CD4-positive, CD25-positive, alpha-beta regulatory T cell (primary cell): ENCODE measurements around the gene NAV1. TPM values are rescaled to one million over a fixed set of nuclear protein-coding genes. Genes with fewer than 3 reads are reported as not detected.
"Not testable (repeated sequence)": the region's sequence is repeated elsewhere in the genome, so short reads cannot be mapped to it uniquely, and the experiment has no call there.

Source experiments
- ATAC-seq, 2 donors: fragments of 150-1000 bp; cut with Tn5 transposase; one replicate each; pipeline ENCODE4 v1.10.0; 2021; ENCODE audit warnings: low read depth in 2 of 2, moderate number of reproducible peaks in 2 of 2, moderate library complexity in 1 of 2
- DNase-seq, 3 donors: peaks; one replicate each; pipeline versions ENCODE4 v3.0.0 to v3.0.0-alpha.2; 2012 to 2022; ENCODE audit warnings: mixed read lengths in 1 of 3
- H3K27ac ChIP-seq: one replicate; pipeline ENCODE4 v1.7.0; 2013; ENCODE audit warnings: mild to moderate bottlenecking, low read length; ENCODE audit not compliant: insufficient read depth, poor library complexity, severe bottlenecking
- H3K27me3 ChIP-seq: one replicate; pipeline ENCODE4 v1.7.0; 2013; ENCODE audit warnings: low read length; ENCODE audit not compliant: control insufficient read depth, insufficient read depth
- H3K36me3 ChIP-seq: one replicate; pipeline ENCODE4 v1.7.0; 2013; ENCODE audit warnings: mild to moderate bottlenecking, low read length, moderate library complexity; ENCODE audit not compliant: control insufficient read depth, insufficient read depth
- H3K4me1 ChIP-seq: 2 replicates; pipeline ENCODE4 v1.7.0; 2013; ENCODE audit warnings: mild to moderate bottlenecking, low read length; ENCODE audit not compliant: insufficient read depth, control insufficient read depth, poor library complexity, severe bottlenecking
- H3K4me3 ChIP-seq: one replicate; pipeline ENCODE4 v1.7.0; 2013; ENCODE audit warnings: low read depth, mild to moderate bottlenecking, low read length, moderate library complexity
- H3K9me3 ChIP-seq, 2 experiments: 1 replicate in 1 of 2; 2 replicates in 1 of 2; pipeline ENCODE4 v1.7.0; 2013; ENCODE audit warnings: low read length in 2 of 2, mild to moderate bottlenecking in 1 of 2, moderate library complexity in 1 of 2; ENCODE audit not compliant: control insufficient read depth in 2 of 2
- H3K27ac Mint-ChIP-seq, 3 donors: one replicate each; pipeline ENCODE4 v1.8.0; 2020 to 2022; ENCODE audit warnings: mild to moderate bottlenecking in 3 of 3, mixed read lengths in 3 of 3, moderate library complexity in 2 of 3
- H3K27me3 Mint-ChIP-seq: one replicate; pipeline ENCODE4 v1.8.0; 2022; ENCODE audit warnings: mild to moderate bottlenecking, mixed read lengths
- H3K36me3 Mint-ChIP-seq: one replicate; pipeline ENCODE4 v1.8.0; 2020; ENCODE audit warnings: mixed read lengths
- H3K4me1 Mint-ChIP-seq, 4 donors: one replicate each; pipeline ENCODE4 v1.8.0; 2020 to 2022; ENCODE audit warnings: mixed read lengths in 4 of 4, mild to moderate bottlenecking in 1 of 4
- H3K4me3 Mint-ChIP-seq, 4 donors: one replicate each; pipeline ENCODE4 v1.8.0; 2020 to 2022; ENCODE audit warnings: mild to moderate bottlenecking in 4 of 4, mixed read lengths in 4 of 4, moderate library complexity in 3 of 4
- H3K9me3 Mint-ChIP-seq, 7 donors: one replicate each; pipeline ENCODE4 v1.8.0; 2020 to 2022; ENCODE audit warnings: mixed read lengths in 7 of 7, mild to moderate bottlenecking in 3 of 7, moderate library complexity in 2 of 7
- polyA plus RNA-seq, 4 donors: library from polyadenylated mRNA; unstranded; fragments of 300-500 nt; fragmentation: Illumina TruSeq; gene quantifications; one replicate each; pipeline ENCODE4 v1.2.3, GENCODE V29; 2021
- total RNA-seq: library from RNA; stranded (reverse); gene quantifications from one replicate; pipeline ENCODE4 v1.2.3, GENCODE V29; 2022

The NAV1 gene, protein sequence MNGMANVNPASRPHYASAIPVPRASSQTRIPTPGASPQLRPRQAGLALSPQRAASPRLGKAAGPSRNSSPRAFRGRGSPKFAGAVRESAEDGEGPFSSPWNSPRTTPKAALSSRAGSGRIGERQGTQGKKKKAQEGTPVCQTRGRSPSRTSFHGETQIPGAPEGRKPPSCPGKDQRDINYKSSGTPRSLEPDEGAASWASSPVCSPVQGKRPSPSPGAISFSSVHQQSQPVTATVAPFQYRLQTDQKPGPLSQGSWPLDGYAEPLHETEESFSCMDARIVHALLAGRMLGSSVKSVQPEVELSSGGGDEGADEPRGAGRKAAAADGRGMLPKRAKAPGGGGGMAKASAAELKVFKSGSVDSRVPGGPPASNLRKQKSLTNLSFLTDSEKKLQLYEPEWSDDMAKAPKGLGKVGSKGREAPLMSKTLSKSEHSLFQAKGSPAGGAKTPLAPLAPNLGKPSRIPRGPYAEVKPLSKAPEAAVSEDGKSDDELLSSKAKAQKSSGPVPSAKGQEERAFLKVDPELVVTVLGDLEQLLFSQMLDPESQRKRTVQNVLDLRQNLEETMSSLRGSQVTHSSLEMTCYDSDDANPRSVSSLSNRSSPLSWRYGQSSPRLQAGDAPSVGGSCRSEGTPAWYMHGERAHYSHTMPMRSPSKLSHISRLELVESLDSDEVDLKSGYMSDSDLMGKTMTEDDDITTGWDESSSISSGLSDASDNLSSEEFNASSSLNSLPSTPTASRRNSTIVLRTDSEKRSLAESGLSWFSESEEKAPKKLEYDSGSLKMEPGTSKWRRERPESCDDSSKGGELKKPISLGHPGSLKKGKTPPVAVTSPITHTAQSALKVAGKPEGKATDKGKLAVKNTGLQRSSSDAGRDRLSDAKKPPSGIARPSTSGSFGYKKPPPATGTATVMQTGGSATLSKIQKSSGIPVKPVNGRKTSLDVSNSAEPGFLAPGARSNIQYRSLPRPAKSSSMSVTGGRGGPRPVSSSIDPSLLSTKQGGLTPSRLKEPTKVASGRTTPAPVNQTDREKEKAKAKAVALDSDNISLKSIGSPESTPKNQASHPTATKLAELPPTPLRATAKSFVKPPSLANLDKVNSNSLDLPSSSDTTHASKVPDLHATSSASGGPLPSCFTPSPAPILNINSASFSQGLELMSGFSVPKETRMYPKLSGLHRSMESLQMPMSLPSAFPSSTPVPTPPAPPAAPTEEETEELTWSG (N-terminal part only)
- total RNA-seq, result 4.9 TPM
- polyA plus RNA-seq, result 1 to 10 TPM in 2 of 4 donors, under 1 TPM in 2; 0.39 to 1.7 (median 1.3) TPM

DNA sequence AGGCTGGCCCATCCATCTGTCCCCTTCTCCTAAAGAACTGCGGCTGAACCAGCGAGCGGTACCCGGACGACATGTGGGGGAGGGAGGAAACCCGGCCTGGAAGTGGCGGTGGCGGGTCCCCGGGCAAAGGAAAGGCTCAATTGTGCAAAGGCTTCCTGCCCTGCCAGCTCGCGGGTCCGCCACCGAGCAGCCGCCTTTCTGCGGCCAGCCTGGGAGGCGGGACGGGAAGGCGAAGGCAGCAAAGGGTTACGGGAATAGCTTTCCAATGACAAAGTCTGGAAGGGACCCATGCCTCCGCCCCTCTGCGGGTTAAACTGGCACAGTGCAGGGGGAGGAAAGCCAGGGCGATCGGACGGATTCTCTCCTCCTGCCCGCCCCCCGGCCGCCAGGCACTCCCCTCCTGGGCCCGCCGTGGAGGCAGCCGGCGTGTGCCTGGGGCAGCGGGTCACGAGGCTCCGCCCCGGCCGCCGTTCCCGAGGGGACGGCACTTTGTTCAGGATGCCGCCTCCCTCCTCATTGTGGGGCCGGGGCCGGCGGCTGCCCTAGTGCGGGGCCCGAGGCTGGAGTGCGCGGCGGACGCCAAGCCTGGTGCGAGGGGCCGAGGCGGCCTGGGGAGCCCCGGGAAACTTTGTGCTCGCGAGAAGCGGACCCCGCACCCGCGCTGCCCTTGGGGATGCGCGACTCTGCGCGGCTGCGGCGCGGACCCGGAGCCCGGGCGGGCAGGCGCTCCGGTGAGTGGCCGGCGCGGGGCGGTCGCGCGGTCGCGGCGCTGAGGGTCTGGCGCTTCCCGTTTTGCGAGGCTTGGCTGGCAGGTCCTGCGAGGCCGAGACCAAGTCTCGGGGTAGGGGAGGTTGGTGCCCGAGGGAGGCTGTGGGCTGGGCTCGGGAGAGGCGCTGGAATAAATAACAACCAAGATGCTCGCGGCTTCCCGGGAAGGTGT, at the start of gene NAV1:
TSS of gene NAV1 (plus strand) at position 516 of the 940 bp plus-strand sequence. CDS start 83,758 bp downstream, outside the sequence.
- Histone ChIP-seq H3K4me3 (no peak within 1 kb of the TSS), H3K4me1 (peaks cover 21% of the 10 kb centered on the region), H3K27me3 (peaks cover 22% of the 10 kb centered on the region), H3K27ac (no peak within 1 kb of the TSS), H3K36me3 (no peaks in the 10 kb centered on the region), H3K9me3 (no peaks in the 10 kb centered on the region)
- H3K9me3 Mint-ChIP-seq, result peaks cover 0 to 4% (median 0%) of the 10 kb centered on the region in 7 donors
- ATAC-seq (no peak), DNase-seq (no peak)
- peak within 1 kb of the TSS in 2 of 4 donors; percentile 77 to 81 for H3K4me3 Mint-ChIP-seq
- H3K27me3 Mint-ChIP-seq, result peaks cover 81% of the 10 kb centered on the region
- peak within 1 kb of the TSS in 1 of 3 donors; percentile 38 for H3K27ac Mint-ChIP-seq
- H3K36me3 Mint-ChIP-seq, result peaks cover 12% of the 10 kb centered on the region
- H3K4me1 Mint-ChIP-seq, result peaks cover 0 to 22% (median 4%) of the 10 kb centered on the region in 4 donors

DNA sequence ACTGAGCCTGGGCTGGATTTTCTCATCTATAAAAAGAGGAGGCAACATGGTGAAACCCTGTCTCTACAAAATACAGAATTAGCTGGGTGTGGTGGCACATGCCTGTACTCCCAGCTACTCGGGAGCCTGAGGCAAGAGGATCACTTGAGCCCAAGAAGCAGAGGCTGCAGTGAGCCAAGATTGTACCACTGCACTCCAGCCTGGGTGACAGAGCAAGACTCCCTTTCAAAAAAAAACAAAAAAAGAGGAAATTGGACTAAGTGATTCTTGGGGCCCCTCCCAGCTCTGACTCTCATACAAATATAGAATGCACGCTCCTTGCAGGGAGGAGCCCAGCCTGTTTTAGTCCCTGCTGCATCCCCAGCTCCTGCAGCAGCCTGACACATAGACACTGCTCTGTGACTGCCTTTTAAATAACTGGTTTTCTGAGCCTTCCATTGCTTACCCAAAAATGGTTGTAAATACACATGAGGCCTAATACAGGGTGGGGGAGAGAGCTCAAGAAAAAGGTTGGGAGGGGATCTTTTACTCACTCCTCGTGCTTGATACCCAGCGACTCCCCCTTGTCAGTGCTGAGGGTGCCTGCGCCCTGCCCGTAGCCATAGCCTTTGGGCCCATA, 49.2 kb upstream of the NAV1 start:
- ATAC-seq (no peak), DNase-seq (no peak)
- Histone ChIP-seq H3K27me3 (no peaks in the 10 kb centered on the region), H3K36me3 (peaks cover 47% of the 10 kb centered on the region), H3K4me3 (no peak overlapping the region), H3K4me1 (no peaks in the 10 kb centered on the region), H3K27ac (no peak overlapping the region), H3K9me3 (no peaks in the 10 kb centered on the region)
- Mint-ChIP-seq H3K4me1 (peaks cover 0 to 9% (median 0%) of the 10 kb centered on the region in 4 donors), H3K36me3 (peaks cover 40% of the 10 kb centered on the region), H3K27me3 (no peaks in the 10 kb centered on the region), H3K27ac (no peak overlapping the region), H3K4me3 (no peak overlapping the region), H3K9me3 (no peaks in the 10 kb centered on the region)

DNA sequence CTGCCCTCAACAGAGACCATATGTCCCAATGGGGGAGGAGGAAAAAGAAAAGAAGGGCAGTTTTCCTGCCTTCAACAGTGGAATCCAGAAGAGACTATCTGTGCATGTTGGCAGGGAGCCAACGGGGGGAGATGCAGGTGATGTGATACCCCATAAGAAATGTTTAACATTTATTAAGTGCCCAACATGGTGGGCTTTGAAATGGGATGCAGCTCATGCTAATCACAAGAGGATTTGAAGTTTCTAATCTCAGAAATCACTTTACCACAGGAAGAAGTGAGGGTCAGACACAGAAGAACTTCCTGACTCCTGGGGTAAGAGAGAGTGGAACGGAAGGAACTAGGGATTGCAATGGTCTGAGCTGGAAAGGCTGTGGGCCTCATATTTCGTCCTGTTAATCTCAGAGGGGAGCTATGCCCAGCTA, 48.2 kb upstream of the NAV1 start:
- Mint-ChIP-seq H3K36me3 (peaks cover 40% of the 10 kb centered on the region), H3K27me3 (no peaks in the 10 kb centered on the region), H3K4me1 (peaks cover 0 to 9% (median 0%) of the 10 kb centered on the region in 4 donors), H3K27ac (no peak overlapping the region), H3K9me3 (no peaks in the 10 kb centered on the region), H3K4me3 (no peak overlapping the region)
- Histone ChIP-seq H3K27ac (no peak overlapping the region), H3K9me3 (no peaks in the 10 kb centered on the region), H3K36me3 (peaks cover 48% of the 10 kb centered on the region), H3K4me3 (no peak overlapping the region), H3K27me3 (no peaks in the 10 kb centered on the region), H3K4me1 (no peaks in the 10 kb centered on the region)
- no peak for DNase-seq
- ATAC-seq, result no peak

DNA sequence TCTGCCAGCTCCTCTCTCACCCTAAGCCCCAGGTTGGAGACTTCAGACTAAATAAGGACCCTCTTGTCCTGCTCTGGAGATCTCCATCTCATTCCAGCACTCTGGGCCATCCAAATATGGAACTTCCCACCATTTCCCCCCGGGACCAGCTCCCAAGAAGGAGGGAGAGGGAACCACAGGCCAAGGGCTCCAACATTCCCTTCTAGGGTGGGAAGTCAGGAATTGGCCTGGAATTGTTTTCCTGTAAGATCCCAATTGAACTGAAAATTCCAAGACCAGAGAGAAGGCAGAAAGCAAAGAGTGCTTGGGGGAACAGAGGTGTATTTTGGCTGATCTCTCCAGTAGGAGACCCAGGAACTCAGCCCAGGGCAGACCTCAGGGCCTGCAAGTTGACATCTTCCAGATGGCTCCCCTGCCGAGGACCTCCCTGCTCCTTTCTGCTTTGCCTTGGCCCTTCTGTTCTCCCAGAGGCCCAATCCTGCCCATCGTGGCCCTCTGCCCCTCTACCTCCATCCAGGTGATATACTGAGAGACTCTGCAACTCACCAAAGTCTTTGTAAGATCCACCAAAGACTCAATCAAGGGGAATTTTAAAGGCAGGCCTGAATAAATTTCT, 46.9 kb upstream of the NAV1 start:
- peak overlapping the region in 1 of 3 donors; percentile 31 for H3K27ac Mint-ChIP-seq
- Histone ChIP-seq H3K4me3 (no peak overlapping the region), H3K36me3 (peaks cover 54% of the 10 kb centered on the region), H3K9me3 (no peaks in the 10 kb centered on the region), H3K4me1 (no peaks in the 10 kb centered on the region), H3K27me3 (no peaks in the 10 kb centered on the region), H3K27ac (no peak overlapping the region)
- no peak for ATAC-seq
- no peak overlapping the region for H3K4me3 Mint-ChIP-seq
- DNase-seq, result no peak
- H3K4me1 Mint-ChIP-seq, result peaks cover 0 to 6% (median 0%) of the 10 kb centered on the region in 4 donors
- no peaks in the 10 kb centered on the region for H3K27me3 Mint-ChIP-seq
- H3K36me3 Mint-ChIP-seq, result peaks cover 44% of the 10 kb centered on the region
- H3K9me3 Mint-ChIP-seq, result no peaks in the 10 kb centered on the region

DNA sequence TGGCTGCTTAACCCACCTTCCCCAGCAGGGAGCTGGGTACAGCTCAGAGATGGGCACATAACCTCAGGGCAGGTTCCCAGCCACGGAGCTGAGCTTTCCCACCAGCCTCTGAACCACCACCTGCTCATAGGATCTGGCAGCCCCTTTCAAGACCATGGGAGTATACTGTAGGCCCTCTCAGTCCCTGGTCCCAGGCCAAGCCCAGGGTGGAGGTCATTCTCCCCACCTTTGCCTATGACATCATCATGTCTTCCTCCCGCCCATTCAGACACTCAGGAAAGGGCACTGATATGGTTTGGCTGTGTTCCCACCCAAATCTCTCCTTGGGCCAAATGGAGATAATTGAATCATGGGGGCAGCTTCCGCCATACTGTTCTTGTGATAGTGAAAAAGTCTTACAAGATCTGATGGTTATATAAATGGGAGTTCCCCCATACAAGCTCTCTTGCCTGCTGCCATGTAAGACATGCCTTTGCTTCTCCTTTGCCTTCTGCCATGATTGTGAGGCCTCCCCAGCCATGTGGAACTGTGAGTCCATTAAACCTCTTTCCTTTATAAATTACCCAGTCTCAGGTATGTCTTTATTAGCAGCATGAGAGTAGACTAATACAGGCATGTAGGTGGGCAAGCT, 45.8 kb upstream of the NAV1 start:
- Mint-ChIP-seq H3K36me3 (peaks cover 40% of the 10 kb centered on the region), H3K27ac (peak overlapping the region in 1 of 3 donors; percentile 42)
- DNase-seq, H3K27ac ChIP-seq, H3K4me3 Mint-ChIP-seq, H3K4me1 ChIP-seq, H3K4me1 Mint-ChIP-seq, H3K27me3 Mint-ChIP-seq, H3K27me3 ChIP-seq, ATAC-seq, H3K9me3 Mint-ChIP-seq, H3K9me3 ChIP-seq, H3K4me3 ChIP-seq: not testable (repeated sequence)
- peaks cover 49% of the 10 kb centered on the region for H3K36me3 ChIP-seq
